ENCODE data around the gene NLK. TPM values are rescaled to one million over a fixed set of nuclear protein-coding genes. Genes with fewer than 3 reads are reported as not detected.

Gene NLK
- total and polyA plus RNA-seq, 10 of the 15 experiments (the other 5 are each of a cell fraction or from before 2014, with no cell fraction given): 5.0 to 22.9 (median 15.0) TPM

- TF ChIP-seq NFXL1 (IDR thresholded peaks at IDR 0.05; ENCODE audit: borderline replicate concordance): no peak
- TF ChIP-seq PAX8 (IDR thresholded peaks at IDR 0.05): no peak
Measured at GRCh38 chr17:28119046-28119445, 76.6 kb downstream of the NLK start (continued).

DNA sequence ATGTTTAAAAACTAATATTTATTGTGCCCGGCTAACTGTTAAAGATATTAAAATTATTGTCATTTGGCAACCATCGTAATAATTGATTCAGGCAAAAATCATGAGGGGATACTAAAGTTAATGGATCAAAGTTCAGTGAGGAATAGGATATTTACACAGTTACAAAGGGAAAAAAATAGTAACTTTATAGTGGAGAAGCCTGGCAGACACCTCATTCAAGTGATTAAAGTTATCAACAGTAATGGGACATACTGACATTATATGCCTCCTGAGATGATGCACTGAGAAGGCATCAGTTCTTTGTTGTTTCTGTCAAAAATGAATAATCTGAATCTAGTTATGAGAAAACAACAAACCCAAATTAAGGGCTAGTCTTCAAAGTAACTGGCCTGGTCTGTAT is 77.1 kb downstream of the NLK start:
- RAD21 ChIA-PET (ENCODE audit: unreplicated experiment): no interaction called here
- BruUV-seq (replicated peaks): no TSS peak
- CTCF ChIA-PET: no interaction called here
- DNase-seq (ENCODE audit: low read depth, low spot score): no peak
- H4K20me1 ChIP-seq (ENCODE audit: control insufficient read depth, insufficient read depth): no peaks in the 10 kb centered on the region
- H3K4me3 ChIP-seq: no peak overlapping the region
- POLR2A ChIA-PET: no interaction called here
- intact Hi-C loops (cut with micrococcal nuclease; ENCODE audit: unreplicated experiment) (loop anchor here (5.0 kb wide), 1 partner anchor 72 kb away; no protein-coding TSS in a partner anchor), in situ Hi-C loops (cut with MboI) (no loop called here)
- 98% methylated on average over 2 of the region's 2 CpGs for WGBS (ENCODE audit: insufficient coverage, insufficient replicate concordance, low lambda C conversion rate, missing lambda C conversion rate)
- H3K27me3 ChIP-seq (replicated peaks in 1 of 2; ENCODE audit: control insufficient read depth in 2 of 2, insufficient read depth in 2 of 2, low read length in 1 of 2): no peaks in the 10 kb centered on the region
- no peaks in the 10 kb centered on the region; the same call in 1 of the 3 replicates for H3K9me3 ChIP-seq (replicated peaks; ENCODE audit: control insufficient read depth, insufficient read depth, low read length)
- H3K4me1 ChIP-seq (ENCODE audit: control insufficient read depth, insufficient read depth, low read length): peaks cover 8% of the 10 kb centered on the region
- no peak overlapping the region for H3K27ac ChIP-seq (ENCODE audit: control insufficient read depth, insufficient read depth)
- SMC1A ChIA-PET (ENCODE audit: uncharacterized antibody, unreplicated experiment): no interaction called here
- FAIRE-seq: no peak
- no peak overlapping the region for H2AFZ ChIP-seq (ENCODE audit: control insufficient read depth, low read depth, low read length)
- ATAC-seq: no peak
- no peak overlapping the region for H3K4me2 ChIP-seq (ENCODE audit: control insufficient read depth, insufficient read depth)
- H3K79me2 ChIP-seq (ENCODE audit: control insufficient read depth, insufficient read depth, low read length): no peaks in the 10 kb centered on the region
- no peak overlapping the region for H3K9ac ChIP-seq (ENCODE audit: control insufficient read depth, insufficient read depth, low read length)
- 0 out of 4 replicates have a peak, but pooled peaks cover 0 to 3% of the 10 kb centered on the region in 2 experiments for H3K36me3 ChIP-seq (ENCODE audit: control insufficient read depth in 2 of 2, insufficient read depth in 2 of 2, low read length in 1 of 2)
- no peak for TF ChIP-seq ZNF622 (IDR thresholded peaks at IDR 0.05)
- no peak for TF ChIP-seq JUNB (IDR thresholded peaks at IDR 0.05)
- TF ChIP-seq STAT3 (IDR thresholded peaks at IDR 0.05; ENCODE audit: low read depth, low read length): no peak
- no peak for TF ChIP-seq BCL3 (IDR thresholded peaks at IDR 0.05; ENCODE audit: borderline replicate concordance, insufficient read depth, low read depth, low read length, poor library complexity, severe bottlenecking)
- TF ChIP-seq JUND (IDR thresholded peaks at IDR 0.05; ENCODE audit: low read depth, low read length): no peak
- TF ChIP-seq E2F8 (IDR thresholded peaks at IDR 0.05; ENCODE audit: low read depth, partially characterized antibody): no peak
- no peak for TF ChIP-seq MEF2A (IDR thresholded peaks at IDR 0.05; ENCODE audit: insufficient read depth, low read depth, low read length)
- TF ChIP-seq, protein P1, sequence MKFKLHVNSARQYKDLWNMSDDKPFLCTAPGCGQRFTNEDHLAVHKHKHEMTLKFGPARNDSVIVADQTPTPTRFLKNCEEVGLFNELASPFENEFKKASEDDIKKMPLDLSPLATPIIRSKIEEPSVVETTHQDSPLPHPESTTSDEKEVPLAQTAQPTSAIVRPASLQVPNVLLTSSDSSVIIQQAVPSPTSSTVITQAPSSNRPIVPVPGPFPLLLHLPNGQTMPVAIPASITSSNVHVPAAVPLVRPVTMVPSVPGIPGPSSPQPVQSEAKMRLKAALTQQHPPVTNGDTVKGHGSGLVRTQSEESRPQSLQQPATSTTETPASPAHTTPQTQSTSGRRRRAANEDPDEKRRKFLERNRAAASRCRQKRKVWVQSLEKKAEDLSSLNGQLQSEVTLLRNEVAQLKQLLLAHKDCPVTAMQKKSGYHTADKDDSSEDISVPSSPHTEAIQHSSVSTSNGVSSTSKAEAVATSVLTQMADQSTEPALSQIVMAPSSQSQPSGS (IDR thresholded peaks at IDR 0.05; ENCODE audit: low read length): no peak
- no peak for TF ChIP-seq PML (IDR thresholded peaks at IDR 0.05; ENCODE audit: low read length)
- no peak for TF ChIP-seq RB1 (IDR thresholded peaks at IDR 0.05; ENCODE audit: borderline replicate concordance)
- TF ChIP-seq, protein P2, sequence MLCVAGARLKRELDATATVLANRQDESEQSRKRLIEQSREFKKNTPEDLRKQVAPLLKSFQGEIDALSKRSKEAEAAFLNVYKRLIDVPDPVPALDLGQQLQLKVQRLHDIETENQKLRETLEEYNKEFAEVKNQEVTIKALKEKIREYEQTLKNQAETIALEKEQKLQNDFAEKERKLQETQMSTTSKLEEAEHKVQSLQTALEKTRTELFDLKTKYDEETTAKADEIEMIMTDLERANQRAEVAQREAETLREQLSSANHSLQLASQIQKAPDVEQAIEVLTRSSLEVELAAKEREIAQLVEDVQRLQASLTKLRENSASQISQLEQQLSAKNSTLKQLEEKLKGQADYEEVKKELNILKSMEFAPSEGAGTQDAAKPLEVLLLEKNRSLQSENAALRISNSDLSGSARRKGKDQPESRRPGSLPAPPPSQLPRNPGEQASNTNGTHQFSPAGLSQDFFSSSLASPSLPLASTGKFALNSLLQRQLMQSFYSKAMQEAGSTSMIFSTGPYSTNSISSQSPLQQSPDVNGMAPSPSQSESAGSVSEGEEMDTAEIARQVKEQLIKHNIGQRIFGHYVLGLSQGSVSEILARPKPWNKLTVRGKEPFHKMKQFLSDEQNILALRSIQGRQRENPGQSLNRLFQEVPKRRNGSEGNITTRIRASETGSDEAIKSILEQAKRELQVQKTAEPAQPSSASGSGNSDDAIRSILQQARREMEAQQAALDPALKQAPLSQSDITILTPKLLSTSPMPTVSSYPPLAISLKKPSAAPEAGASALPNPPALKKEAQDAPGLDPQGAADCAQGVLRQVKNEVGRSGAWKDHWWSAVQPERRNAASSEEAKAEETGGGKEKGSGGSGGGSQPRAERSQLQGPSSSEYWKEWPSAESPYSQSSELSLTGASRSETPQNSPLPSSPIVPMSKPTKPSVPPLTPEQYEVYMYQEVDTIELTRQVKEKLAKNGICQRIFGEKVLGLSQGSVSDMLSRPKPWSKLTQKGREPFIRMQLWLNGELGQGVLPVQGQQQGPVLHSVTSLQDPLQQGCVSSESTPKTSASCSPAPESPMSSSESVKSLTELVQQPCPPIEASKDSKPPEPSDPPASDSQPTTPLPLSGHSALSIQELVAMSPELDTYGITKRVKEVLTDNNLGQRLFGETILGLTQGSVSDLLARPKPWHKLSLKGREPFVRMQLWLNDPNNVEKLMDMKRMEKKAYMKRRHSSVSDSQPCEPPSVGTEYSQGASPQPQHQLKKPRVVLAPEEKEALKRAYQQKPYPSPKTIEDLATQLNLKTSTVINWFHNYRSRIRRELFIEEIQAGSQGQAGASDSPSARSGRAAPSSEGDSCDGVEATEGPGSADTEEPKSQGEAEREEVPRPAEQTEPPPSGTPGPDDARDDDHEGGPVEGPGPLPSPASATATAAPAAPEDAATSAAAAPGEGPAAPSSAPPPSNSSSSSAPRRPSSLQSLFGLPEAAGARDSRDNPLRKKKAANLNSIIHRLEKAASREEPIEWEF (IDR thresholded peaks at IDR 0.05; ENCODE audit: insufficient replicate concordance, low read depth, low read length): no peak

All from GM12878 (cell line).